H1 (cell line): ENCODE measurements around the gene MYLK2.

ENCODE experiments used
- CBX5 ChIP-seq: fragments of 300-800, 300-1000 bp; sonication (generic); IDR thresholded peaks from 2 replicates; pipeline ENCODE4 v1.7.1; 2016; ENCODE audit warnings: antibody characterized with exemption, low read length, low read depth
- CEBPB ChIP-seq: IDR thresholded peaks from 2 replicates; pipeline ENCODE4 v1.6.1; 2012; ENCODE audit warnings: low read depth, low read length
- EP300 ChIP-seq, 2 experiments: IDR thresholded peaks; 1 replicate in 1 of 2; 2 replicates in 1 of 2; pipeline ENCODE4 v1.6.1; 2011 to 2012; ENCODE audit warnings: low read depth in 2 of 2, low read length in 2 of 2, mild to moderate bottlenecking in 2 of 2, borderline replicate concordance in 1 of 2, inconsistent platforms in 1 of 2, moderate library complexity in 1 of 2
- EZH2 ChIP-seq: fragments of 200-600 bp; sonication (generic); IDR thresholded peaks from 2 replicates; pipeline ENCODE4 v1.7.1; 2012; ENCODE audit warnings: low read depth, mild to moderate bottlenecking, moderate library complexity, low read length, inconsistent platforms; ENCODE audit not compliant: severe bottlenecking
- POLR2A ChIP-seq, 2 experiments: IDR thresholded peaks; 1 replicate in 1 of 2; 2 replicates in 1 of 2; pipeline ENCODE4 v1.6.1; 2011; ENCODE audit warnings: low read depth in 2 of 2, low read length in 2 of 2, mild to moderate bottlenecking in 2 of 2; ENCODE audit errors: control extremely low read depth in 1 of 2
- POLR2AphosphoS5 ChIP-seq: IDR thresholded peaks from 2 replicates; pipeline ENCODE4 v1.6.1; 2011; ENCODE audit warnings: low read depth, low read length
- RAD21 ChIP-seq, 2 experiments: IDR thresholded peaks in 1 of 2; conservative IDR thresholded peaks in 1 of 2; 2 replicates each; pipeline ENCODE4 v1.6.1; 2011; ENCODE audit warnings: low read depth in 2 of 2, low read length in 2 of 2, improper control_type of control experiment in 1 of 2, inconsistent platforms in 1 of 2, mild to moderate bottlenecking in 1 of 2, moderate library complexity in 1 of 2
- RFX5 ChIP-seq: IDR thresholded peaks from 2 replicates; pipeline ENCODE4 v1.6.1; 2011; ENCODE audit warnings: low read depth, low read length, improper control_type of control experiment, borderline replicate concordance
- SRF ChIP-seq: IDR thresholded peaks from 2 replicates; pipeline ENCODE4 v1.6.1; 2011; ENCODE audit warnings: mild to moderate bottlenecking, low read depth, low read length, moderate library complexity
- TAF1 ChIP-seq: IDR thresholded peaks from 2 replicates; pipeline ENCODE4 v1.6.1; 2011; ENCODE audit warnings: mild to moderate bottlenecking, low read depth, low read length
- ZNF274 ChIP-seq: IDR thresholded peaks from 2 replicates; pipeline ENCODE4 v1.7.0; 2012; ENCODE audit warnings: low read length, borderline replicate concordance; ENCODE audit errors: extremely low read depth
- TF ChIP-seq, protein P1 (sequence below), 3 experiments: IDR thresholded peaks; 1 replicate in 2 of 3; 2 replicates in 1 of 3; pipeline versions ENCODE4 v1.5.1 to v1.6.1; 2011; ENCODE audit warnings: low read length in 3 of 3, mild to moderate bottlenecking in 3 of 3, inconsistent platforms in 2 of 3, low read depth in 1 of 3, moderate library complexity in 1 of 3; ENCODE audit not compliant: insufficient read depth in 1 of 3; ENCODE audit errors: control extremely low read depth in 1 of 3
- TF ChIP-seq, protein P2 (sequence below): IDR thresholded peaks from 2 replicates; pipeline ENCODE4 v1.6.1; 2012; ENCODE audit warnings: inconsistent platforms
- TF ChIP-seq, protein P3 (sequence below): IDR thresholded peaks from 2 replicates; pipeline ENCODE4 v1.6.1; 2012; ENCODE audit warnings: low read length, inconsistent platforms

DNA sequence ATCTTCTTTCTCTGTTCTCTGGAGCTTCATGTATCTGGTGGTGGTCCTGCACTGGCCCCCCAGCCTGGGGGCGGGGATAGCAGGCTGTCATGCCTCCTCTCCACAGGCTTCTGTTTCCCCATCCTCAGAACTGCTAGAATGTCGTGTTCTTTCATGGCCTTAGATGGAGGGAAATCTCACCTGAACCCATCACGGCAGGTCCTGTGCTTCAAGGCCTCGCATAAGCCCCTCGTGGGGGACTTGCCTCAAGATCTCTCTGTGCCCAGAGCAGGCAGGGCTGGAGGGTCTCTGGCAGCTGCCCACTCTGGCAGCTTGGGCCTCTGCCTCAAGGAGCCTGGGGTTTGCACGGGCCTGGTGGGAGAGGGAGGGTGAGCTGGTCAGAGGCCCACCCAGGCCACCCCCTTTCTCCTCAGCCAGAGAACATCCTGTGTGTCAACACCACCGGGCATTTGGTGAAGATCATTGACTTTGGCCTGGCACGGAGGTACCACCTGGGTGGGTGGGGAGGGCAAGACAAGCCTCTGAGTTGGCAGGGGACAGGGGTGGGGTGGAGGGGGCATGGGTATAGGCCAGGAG lies 11.3 kb downstream of the MYLK2 start:
- TF ChIP-seq TAF1: no peak
- no peak for TF ChIP-seq POLR2A (IDR thresholded peaks at IDR 0.05; ENCODE audit: control extremely low read depth in 1 of 2, low read depth in 2 of 2, low read length in 2 of 2)
- no peak for TF ChIP-seq RFX5
- no peak for TF ChIP-seq CBX5
- TF ChIP-seq ZNF274: no peak
- no peak for TF ChIP-seq POLR2AphosphoS5
- no peak for TF ChIP-seq RAD21 (IDR thresholded peaks at IDR 0.05 in 1 of 2, conservative IDR thresholded peaks at IDR 0.05 in 1 of 2; ENCODE audit: low read depth in 2 of 2, low read length in 2 of 2)
- TF ChIP-seq, protein P1, sequence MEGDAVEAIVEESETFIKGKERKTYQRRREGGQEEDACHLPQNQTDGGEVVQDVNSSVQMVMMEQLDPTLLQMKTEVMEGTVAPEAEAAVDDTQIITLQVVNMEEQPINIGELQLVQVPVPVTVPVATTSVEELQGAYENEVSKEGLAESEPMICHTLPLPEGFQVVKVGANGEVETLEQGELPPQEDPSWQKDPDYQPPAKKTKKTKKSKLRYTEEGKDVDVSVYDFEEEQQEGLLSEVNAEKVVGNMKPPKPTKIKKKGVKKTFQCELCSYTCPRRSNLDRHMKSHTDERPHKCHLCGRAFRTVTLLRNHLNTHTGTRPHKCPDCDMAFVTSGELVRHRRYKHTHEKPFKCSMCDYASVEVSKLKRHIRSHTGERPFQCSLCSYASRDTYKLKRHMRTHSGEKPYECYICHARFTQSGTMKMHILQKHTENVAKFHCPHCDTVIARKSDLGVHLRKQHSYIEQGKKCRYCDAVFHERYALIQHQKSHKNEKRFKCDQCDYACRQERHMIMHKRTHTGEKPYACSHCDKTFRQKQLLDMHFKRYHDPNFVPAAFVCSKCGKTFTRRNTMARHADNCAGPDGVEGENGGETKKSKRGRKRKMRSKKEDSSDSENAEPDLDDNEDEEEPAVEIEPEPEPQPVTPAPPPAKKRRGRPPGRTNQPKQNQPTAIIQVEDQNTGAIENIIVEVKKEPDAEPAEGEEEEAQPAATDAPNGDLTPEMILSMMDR (IDR thresholded peaks at IDR 0.05; ENCODE audit: control extremely low read depth in 1 of 3, insufficient read depth in 1 of 3, low read depth in 1 of 3, low read length in 3 of 3): no peak
- TF ChIP-seq EP300 (IDR thresholded peaks at IDR 0.05; ENCODE audit: borderline replicate concordance in 1 of 2, low read depth in 2 of 2, low read length in 2 of 2): no peak
- no peak for TF ChIP-seq EZH2
- TF ChIP-seq, protein P2, sequence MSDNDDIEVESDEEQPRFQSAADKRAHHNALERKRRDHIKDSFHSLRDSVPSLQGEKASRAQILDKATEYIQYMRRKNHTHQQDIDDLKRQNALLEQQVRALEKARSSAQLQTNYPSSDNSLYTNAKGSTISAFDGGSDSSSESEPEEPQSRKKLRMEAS: no peak
- TF ChIP-seq CEBPB: no peak
- TF ChIP-seq SRF: no peak
- TF ChIP-seq, protein P3, sequence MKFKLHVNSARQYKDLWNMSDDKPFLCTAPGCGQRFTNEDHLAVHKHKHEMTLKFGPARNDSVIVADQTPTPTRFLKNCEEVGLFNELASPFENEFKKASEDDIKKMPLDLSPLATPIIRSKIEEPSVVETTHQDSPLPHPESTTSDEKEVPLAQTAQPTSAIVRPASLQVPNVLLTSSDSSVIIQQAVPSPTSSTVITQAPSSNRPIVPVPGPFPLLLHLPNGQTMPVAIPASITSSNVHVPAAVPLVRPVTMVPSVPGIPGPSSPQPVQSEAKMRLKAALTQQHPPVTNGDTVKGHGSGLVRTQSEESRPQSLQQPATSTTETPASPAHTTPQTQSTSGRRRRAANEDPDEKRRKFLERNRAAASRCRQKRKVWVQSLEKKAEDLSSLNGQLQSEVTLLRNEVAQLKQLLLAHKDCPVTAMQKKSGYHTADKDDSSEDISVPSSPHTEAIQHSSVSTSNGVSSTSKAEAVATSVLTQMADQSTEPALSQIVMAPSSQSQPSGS: no peak
